Fibroblast of upper back skin (primary cell): ENCODE measurements around the gene CDH2.

ENCODE experiments used
- DNase-seq: peaks from one replicate; pipeline ENCODE4 v3.0.0-alpha.2; 2013

The CDH2 gene

GRCh38 chr18:28039691-28040090 is 137.2 kb downstream of the CDH2 start:
- DNase-seq: no peak

GRCh38 chr18:28039078-28039477 is 137.9 kb downstream of the CDH2 start:
- peak; percentile 32 for DNase-seq

- DNase-seq: no peak
Observed at GRCh38 chr18:28036488-28036887, 140.4 kb downstream of the CDH2 start.

GRCh38 chr18:28034567-28034966 is 142.4 kb downstream of the CDH2 start:
- DNase-seq: no peak

GRCh38 chr18:28032177-28032576 is 144.8 kb downstream of the CDH2 start:
- peak; percentile 18 for DNase-seq

- no peak for DNase-seq
Observed at GRCh38 chr18:28030458-28030857, 146.5 kb downstream of the CDH2 start.

- no peak for DNase-seq
Observed at GRCh38 chr18:28027755-28028154, 149.2 kb downstream of the CDH2 start.

- DNase-seq: peak; percentile 62
Observed at GRCh38 chr18:28019425-28020108, 157.4 kb downstream of the CDH2 start.

- DNase-seq: peak; percentile 66
Observed at GRCh38 chr18:28018351-28018750, 158.6 kb downstream of the CDH2 start.

- DNase-seq: no peak
Observed at GRCh38 chr18:28015671-28016070, 161.3 kb downstream of the CDH2 start.

GRCh38 chr18:28013066-28013465 is 163.9 kb downstream of the CDH2 start:
- peak; percentile 34 for DNase-seq

- no peak for DNase-seq
Observed at GRCh38 chr18:28012336-28012735, 164.6 kb downstream of the CDH2 start.

- no peak for DNase-seq
Observed at GRCh38 chr18:28009589-28009988, 167.3 kb downstream of the CDH2 start.

- DNase-seq: peak; percentile 75
Observed at GRCh38 chr18:28007841-28008240, 169.1 kb downstream of the CDH2 start.

GRCh38 chr18:28005164-28005563 is 171.8 kb downstream of the CDH2 start:
- peak; percentile 47 for DNase-seq

- no peak for DNase-seq
Observed at GRCh38 chr18:28004606-28005005, 172.3 kb downstream of the CDH2 start.

- DNase-seq: peak; percentile 63
Observed at GRCh38 chr18:28003451-28003850, 173.5 kb downstream of the CDH2 start.

- DNase-seq: no peak
Observed at GRCh38 chr18:28002841-28003240, 174.1 kb downstream of the CDH2 start.

GRCh38 chr18:27996801-27997272 is 180.1 kb downstream of the CDH2 start:
- DNase-seq: peak; percentile 34

- no peak for DNase-seq
Observed at GRCh38 chr18:27995770-27996502, 181.0 kb downstream of the CDH2 start.

GRCh38 chr18:27994571-27994970 is 182.4 kb downstream of the CDH2 start:
- no peak for DNase-seq

- no peak for DNase-seq
Observed at GRCh38 chr18:27991391-27991790, 185.5 kb downstream of the CDH2 start.

GRCh38 chr18:27985832-27986231 is 191.1 kb downstream of the CDH2 start:
- no peak for DNase-seq

GRCh38 chr18:27983780-27984179 is 193.2 kb downstream of the CDH2 start:
- no peak for DNase-seq
